NCI-H345 treated with DMSO at 0.1 percent for 48 hours (cell line): ENCODE data around the gene PDCD7.
"Not testable (repeated sequence)": the region's sequence is repeated elsewhere in the genome, so short reads cannot be mapped to it uniquely, and the experiment has no call there.

Experiments
- DNase-seq: peaks from one replicate; lab custom pipeline; 2025; ENCODE audit not compliant: unreplicated experiment; lab: John Stamatoyannopoulos, UW

The PDCD7 gene

GRCh38 chr15:65132878-65133547 is 595 bp downstream of the PDCD7 start:
- DNase-seq: no peak

- no peak for DNase-seq
Measured at GRCh38 chr15:65130941-65131340, 2.7 kb downstream of the PDCD7 start.

GRCh38 chr15:65115542-65115941 is 18.1 kb downstream of the PDCD7 start:
- no peak for DNase-seq

GRCh38 chr15:65115086-65115485 is 18.5 kb downstream of the PDCD7 start, which contains the start of gene UBAP1L:
UBAP1L (minus strand) TSS chr15:65115200; CDS start chr15:65106215, 8,985 bp downstream.
- DNase-seq: no peak

GRCh38 chr15:65110676-65111292 is 22.8 kb downstream of the PDCD7 start:
- DNase-seq: no peak

GRCh38 chr15:65106011-65106590 is 27.5 kb downstream of the PDCD7 start:
- DNase-seq: no peak

GRCh38 chr15:65105038-65105437 is 28.6 kb downstream of the PDCD7 start:
- DNase-seq: no peak

- DNase-seq: no peak
Measured at GRCh38 chr15:65102912-65103311, 30.7 kb downstream of the PDCD7 start.

- no peak for DNase-seq
Measured at GRCh38 chr15:65101891-65102708, 31.5 kb downstream of the PDCD7 start.

GRCh38 chr15:65101411-65101890 is 32.2 kb downstream of the PDCD7 start:
- no peak for DNase-seq

GRCh38 chr15:65100442-65100841 is 33.2 kb downstream of the PDCD7 start:
- DNase-seq: no peak

GRCh38 chr15:65099801-65100200 is 33.8 kb downstream of the PDCD7 start:
- DNase-seq: not testable (repeated sequence)

- DNase-seq: no peak
Measured at GRCh38 chr15:65099336-65099735, 34.3 kb downstream of the PDCD7 start.

- DNase-seq: no peak
Measured at GRCh38 chr15:65097651-65098263, 35.9 kb downstream of the PDCD7 start.

GRCh38 chr15:65096481-65097385 is 36.9 kb downstream of the PDCD7 start:
- DNase-seq: no peak

- no peak for DNase-seq
Measured at GRCh38 chr15:65095747-65096104, 37.9 kb downstream of the PDCD7 start.

- no peak for DNase-seq
Measured at GRCh38 chr15:65095011-65095746, 38.4 kb downstream of the PDCD7 start.

- no peak for DNase-seq
Measured at GRCh38 chr15:65094294-65094995, 39.2 kb downstream of the PDCD7 start.

GRCh38 chr15:65093793-65094170 is 39.8 kb downstream of the PDCD7 start:
- DNase-seq: not testable (repeated sequence)
